Endothelial cell of umbilical vein (primary cell): ENCODE results near the gene MAMDC2.

Source experiments
- EZH2 ChIP-seq: IDR thresholded peaks from 2 replicates; pipeline ENCODE4 v1.6.1; 2012; ENCODE audit warnings: borderline replicate concordance, low read depth, mild to moderate bottlenecking, moderate library complexity, low read length, inconsistent platforms; ENCODE audit not compliant: severe bottlenecking
- FOS ChIP-seq: IDR thresholded peaks from 2 replicates; pipeline ENCODE4 v1.6.1; 2011; ENCODE audit warnings: mild to moderate bottlenecking, low read length, moderate library complexity, borderline replicate concordance; ENCODE audit not compliant: insufficient read depth
- GATA2 ChIP-seq: IDR thresholded peaks from 2 replicates; pipeline ENCODE4 v1.7.0; 2011; ENCODE audit warnings: low read depth, mild to moderate bottlenecking, moderate library complexity, mixed read lengths, low read length; ENCODE audit not compliant: insufficient read length, insufficient read depth
- MAX ChIP-seq: IDR thresholded peaks from 2 replicates; pipeline ENCODE4 v1.6.1; 2011; ENCODE audit not compliant: insufficient read depth, insufficient read length
- POLR2A ChIP-seq: IDR thresholded peaks from 2 replicates; pipeline ENCODE4 v1.6.1; 2012; ENCODE audit warnings: low read depth, mild to moderate bottlenecking, control low read depth, low read length
- POLR2AphosphoS5 ChIP-seq: IDR thresholded peaks from 2 replicates; pipeline ENCODE4 v1.6.1; 2012; ENCODE audit warnings: low read depth, mild to moderate bottlenecking, control low read depth, low read length, moderate library complexity; ENCODE audit not compliant: insufficient read depth
- TF ChIP-seq, protein P1 (sequence below), 2 donors: IDR thresholded peaks; 1 replicate in 1 of 2; 2 replicates in 1 of 2; pipeline ENCODE4 v1.5.1; 2011; ENCODE audit warnings: low read length in 2 of 2, mild to moderate bottlenecking in 2 of 2, moderate library complexity in 2 of 2, control low read depth in 1 of 2, inconsistent platforms in 1 of 2, low read depth in 1 of 2; ENCODE audit not compliant: insufficient read depth in 1 of 2; ENCODE audit errors: extremely low read depth in 1 of 2

DNA sequence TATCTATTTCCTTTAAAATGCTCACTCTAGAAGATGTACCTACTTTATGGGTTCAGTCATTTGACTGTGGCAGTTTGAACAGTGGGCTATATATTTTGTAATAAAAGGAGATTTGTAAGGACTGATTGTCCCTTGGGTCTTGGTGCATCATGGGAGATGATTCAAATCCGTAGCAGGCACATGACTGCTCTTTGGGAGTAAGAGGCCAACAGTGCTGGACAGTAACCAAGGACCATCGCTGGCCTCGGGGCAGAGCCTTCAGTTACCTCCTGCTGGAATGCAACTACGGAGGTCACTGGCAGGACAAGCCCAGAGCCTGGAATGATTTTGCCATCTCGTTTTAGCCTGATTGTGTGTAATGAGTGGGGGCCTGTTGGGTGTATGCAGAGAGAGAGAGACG lies 7.0 kb upstream of the MAMDC2 start:
- no peak for TF ChIP-seq POLR2A
- TF ChIP-seq MAX = no peak
- TF ChIP-seq, protein P1, sequence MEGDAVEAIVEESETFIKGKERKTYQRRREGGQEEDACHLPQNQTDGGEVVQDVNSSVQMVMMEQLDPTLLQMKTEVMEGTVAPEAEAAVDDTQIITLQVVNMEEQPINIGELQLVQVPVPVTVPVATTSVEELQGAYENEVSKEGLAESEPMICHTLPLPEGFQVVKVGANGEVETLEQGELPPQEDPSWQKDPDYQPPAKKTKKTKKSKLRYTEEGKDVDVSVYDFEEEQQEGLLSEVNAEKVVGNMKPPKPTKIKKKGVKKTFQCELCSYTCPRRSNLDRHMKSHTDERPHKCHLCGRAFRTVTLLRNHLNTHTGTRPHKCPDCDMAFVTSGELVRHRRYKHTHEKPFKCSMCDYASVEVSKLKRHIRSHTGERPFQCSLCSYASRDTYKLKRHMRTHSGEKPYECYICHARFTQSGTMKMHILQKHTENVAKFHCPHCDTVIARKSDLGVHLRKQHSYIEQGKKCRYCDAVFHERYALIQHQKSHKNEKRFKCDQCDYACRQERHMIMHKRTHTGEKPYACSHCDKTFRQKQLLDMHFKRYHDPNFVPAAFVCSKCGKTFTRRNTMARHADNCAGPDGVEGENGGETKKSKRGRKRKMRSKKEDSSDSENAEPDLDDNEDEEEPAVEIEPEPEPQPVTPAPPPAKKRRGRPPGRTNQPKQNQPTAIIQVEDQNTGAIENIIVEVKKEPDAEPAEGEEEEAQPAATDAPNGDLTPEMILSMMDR (IDR thresholded peaks at IDR 0.05; ENCODE audit: extremely low read depth in 1 of 2, insufficient read depth in 1 of 2, low read depth in 1 of 2, low read length in 2 of 2) = no peak
- no peak for TF ChIP-seq EZH2
- no peak for TF ChIP-seq POLR2AphosphoS5
- TF ChIP-seq FOS = no peak
- no peak for TF ChIP-seq GATA2
